SHP77 treated with DMSO at 0.1 percent for 48 hours (cell line): Measurements from ENCODE around the gene UBE2E2.

ENCODE experiments used
- DNase-seq: peaks from one replicate; lab custom pipeline; 2025; lab: John Stamatoyannopoulos, UW

Gene UBE2E2

DNA sequence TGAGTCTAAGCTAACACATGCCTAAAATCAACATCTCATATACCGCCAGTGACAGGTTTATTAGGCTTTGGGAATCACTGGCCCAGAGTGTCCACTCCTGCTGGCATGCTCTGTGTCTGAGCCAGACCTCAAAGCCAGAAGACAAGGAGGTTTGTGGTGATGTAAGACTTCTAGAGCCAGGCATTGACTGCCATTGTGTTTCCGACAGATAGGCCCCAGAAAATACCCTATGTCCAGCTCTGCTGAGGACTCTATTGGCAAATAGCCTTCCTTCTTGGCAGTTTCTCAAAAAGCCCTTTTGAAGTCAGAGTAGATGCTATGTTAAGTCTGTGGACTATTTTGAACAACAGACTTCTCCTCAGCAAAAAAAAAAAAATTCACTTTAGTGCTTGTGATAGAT lies 420.7 kb downstream of the UBE2E2 start:
- DNase-seq, result no peak

DNA sequence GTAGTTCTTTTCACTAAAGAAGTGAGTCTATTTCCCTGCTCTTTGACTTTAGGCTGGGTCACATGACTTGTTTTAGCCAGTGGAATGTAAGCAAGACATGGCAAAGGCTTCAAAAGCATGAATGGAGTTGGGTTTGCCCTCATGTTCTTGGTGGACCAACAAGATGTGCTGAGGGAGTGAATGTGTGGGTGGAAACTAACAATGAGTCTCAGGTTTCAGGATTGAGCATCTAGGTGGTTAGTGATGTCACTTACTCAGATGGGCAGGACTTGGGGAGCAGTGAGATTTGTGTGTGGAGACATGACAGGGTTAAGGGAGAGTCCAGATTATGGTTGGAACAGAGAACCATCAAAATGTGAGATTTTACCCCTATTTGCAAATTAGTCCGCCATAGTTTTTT lies 421.2 kb downstream of the UBE2E2 start:
- no peak for DNase-seq

DNA sequence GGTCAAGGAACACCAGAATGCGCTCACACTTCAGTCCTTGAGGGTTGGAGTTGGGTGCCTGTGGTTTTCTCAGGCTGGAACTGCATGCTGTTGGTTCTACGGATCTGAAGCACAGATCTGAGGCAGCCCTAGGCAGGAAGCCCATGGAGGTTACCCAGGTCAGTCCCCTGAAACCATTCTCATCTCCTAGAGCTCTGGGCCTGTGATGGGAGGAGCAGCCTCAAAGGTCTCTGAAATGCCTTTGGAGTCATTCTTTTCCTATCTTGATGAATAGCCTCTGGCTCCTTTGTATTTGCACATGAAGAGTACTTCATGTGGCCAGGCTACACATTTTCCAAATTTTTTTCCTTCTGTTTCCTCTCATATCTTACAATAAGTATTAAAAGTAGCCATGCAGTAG lies 423.3 kb downstream of the UBE2E2 start:
- no peak for DNase-seq

DNA sequence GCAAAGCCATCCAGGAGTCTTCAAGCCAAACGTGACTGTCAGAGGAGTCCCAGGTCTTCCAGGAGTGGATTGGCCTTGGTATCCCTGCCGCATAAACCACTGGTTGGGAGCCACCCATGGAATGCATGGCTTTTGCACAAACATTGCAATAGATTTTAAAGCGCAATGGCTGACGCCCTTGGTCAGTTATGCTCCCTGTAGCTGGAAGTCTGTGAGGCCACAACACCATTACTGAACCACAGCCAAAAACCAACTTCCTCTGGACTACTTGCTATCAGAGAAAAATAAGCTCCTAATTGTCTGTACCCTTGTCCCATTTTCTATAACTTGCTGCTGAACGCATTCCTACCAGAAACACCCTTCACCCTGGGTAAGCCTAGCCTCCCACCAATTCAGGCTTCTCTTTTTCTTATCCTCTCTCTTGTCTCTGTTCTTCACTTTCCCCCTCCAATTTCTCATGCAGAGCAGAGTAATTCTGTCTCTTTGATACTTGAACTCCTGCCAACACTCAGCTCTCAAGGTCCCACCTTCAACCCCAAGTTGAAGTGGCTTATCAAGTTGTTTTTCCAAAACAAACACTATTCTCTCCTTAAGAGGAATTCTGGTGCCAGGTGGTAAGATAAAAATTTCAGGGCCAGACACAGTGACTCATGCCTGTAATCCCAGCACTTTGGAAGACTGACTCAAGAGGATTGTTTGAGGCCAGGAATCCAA lies 426.2 kb downstream of the UBE2E2 start:
- no peak for DNase-seq

DNA sequence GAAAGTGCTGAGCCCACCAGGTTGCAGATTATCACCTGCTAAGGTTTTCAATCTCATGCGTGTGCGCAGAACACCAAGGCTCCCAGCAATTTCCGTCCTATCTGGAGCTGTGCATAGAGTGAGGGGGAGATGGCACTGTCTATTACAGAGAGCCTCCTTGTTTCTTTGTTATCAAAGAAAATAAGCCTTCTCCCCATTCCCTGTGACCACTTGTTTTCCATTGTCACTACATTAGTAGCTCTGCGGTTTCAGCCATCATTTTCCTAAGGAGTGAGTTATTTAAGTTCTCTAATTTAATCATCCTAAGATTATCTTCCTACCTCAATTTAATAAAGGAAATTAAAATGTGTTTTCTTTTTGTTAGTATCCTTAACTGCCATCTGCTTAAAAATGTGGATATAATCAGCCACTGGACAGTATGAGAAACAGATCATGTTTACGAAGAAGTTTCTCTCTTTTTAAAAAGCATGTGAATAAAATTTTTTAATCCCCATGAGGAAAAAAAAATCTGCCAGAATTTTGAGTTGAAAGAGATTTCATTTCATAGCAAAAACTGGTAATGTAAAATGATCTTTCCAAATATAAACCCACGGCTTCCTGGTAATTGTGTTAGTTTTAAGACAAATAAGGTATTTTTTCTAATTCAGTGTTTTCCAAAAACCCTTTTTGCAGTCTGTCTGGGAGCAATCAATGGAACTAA lies 430.3 kb downstream of the UBE2E2 start:
- no peak for DNase-seq

DNA sequence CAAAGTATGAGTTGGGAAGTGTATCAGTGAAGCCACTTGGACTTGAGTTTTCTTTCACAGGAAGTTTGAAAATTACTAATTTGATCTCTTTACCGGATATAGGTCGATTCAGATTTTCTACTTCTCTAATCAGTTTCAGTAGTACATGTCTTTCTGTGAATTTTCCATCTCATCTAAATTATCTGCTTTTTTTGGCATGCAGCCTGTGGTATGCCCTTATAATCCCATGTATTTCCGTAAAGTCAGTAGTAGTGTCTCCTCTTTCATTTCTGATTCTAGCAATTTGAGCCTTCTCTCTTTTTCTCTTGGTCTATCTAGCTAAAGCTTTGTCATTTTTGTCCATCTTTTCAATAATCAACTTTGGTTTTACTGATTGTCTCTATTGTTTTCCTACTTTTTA lies 434.2 kb downstream of the UBE2E2 start:
- no peak for DNase-seq

DNA sequence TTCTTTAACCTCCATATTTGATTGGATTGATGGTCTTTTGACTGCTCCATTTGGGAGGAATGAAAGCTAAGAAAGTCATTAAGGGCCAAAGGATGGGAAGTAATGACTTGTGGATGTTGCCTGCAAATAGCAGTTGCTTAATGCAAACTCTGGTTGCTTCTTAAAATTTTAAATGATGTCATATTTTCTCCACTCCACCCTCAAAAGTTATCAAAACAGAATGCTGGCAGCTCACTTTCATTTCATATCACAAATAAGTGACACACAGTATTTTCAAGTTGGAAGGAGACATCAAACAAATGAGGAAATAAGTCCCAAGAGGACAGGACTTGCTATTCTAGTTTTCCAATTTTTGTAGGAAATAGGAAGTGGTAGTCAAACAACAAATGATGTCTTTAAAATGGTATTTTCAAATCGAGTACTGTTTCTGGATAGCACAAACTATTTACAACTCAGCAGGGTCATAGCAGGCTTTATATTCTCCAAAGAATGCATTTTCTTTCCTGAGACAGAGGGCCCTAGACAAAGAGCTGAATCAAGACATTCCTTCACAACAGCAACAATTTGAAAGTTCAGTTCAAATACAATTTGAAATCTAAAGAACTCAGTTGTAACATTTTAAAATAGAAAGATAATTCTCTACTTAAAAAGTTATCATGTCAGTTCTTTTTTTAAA lies 437.5 kb downstream of the UBE2E2 start:
- no peak for DNase-seq
